ENCODE data around the gene RAB26.

The RAB26 gene

DNA sequence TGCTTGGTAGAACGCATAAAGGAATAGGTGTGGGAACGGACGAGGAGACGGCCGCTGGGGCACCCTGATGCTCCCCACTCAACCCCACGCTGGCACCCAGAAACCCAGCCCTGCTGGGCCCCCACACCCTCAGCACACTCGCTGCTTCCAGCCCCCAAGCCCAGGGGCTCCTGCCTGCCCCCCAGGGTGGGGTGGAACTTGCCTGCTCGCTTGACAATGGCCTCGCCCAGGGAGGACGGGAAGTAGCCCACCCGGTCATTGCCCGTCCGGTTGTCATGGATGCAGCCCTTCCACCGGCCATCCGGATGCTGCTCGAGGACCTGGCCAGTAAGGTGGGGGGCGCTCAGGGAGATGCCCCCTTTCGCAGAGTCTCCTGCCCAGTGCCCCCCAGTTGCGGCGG, 38.1 kb downstream of the RAB26 start:
- TF ChIP-seq, protein P1, sequence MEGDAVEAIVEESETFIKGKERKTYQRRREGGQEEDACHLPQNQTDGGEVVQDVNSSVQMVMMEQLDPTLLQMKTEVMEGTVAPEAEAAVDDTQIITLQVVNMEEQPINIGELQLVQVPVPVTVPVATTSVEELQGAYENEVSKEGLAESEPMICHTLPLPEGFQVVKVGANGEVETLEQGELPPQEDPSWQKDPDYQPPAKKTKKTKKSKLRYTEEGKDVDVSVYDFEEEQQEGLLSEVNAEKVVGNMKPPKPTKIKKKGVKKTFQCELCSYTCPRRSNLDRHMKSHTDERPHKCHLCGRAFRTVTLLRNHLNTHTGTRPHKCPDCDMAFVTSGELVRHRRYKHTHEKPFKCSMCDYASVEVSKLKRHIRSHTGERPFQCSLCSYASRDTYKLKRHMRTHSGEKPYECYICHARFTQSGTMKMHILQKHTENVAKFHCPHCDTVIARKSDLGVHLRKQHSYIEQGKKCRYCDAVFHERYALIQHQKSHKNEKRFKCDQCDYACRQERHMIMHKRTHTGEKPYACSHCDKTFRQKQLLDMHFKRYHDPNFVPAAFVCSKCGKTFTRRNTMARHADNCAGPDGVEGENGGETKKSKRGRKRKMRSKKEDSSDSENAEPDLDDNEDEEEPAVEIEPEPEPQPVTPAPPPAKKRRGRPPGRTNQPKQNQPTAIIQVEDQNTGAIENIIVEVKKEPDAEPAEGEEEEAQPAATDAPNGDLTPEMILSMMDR (IDR thresholded peaks at IDR 0.05; ENCODE audit: low read depth, low read length, missing control alignments): no peak
- in situ Hi-C loops (cut with HindIII; ENCODE audit: low sequenced_read_pairs): no loop called here
- H3K4me3 ChIP-seq (ENCODE audit: low read depth, low read length): no peak overlapping the region
- no peak for DNase-seq (ENCODE audit: low read depth)

DNA sequence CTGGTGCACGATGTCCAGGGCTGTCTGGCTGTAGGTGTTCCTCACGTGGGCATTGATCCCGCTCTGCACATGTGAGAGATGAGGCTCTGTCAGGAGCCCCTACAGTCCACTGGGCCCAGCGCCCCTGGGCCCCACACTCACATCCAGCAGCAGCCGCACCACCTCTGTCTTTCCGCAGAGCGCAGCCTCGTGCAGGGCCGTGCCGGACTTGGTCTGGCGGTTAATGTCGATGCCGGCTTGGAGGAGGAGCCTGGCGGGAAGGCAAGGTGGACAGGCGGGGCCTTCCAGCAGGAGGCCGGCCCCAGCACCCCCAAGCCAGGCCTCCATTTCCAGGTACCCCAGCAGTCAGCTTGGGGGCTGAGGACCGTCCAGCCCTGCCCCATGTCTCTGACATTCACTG, 38.8 kb downstream of the RAB26 start:
- TF ChIP-seq, protein P1 (IDR thresholded peaks at IDR 0.05; ENCODE audit: low read depth, low read length, missing control alignments): no peak
- no peak overlapping the region for H3K4me3 ChIP-seq (ENCODE audit: low read depth, low read length)
- no peak for DNase-seq (ENCODE audit: low read depth)
- in situ Hi-C loops (cut with HindIII; ENCODE audit: low sequenced_read_pairs): no loop called here

GRCh38 chr16:2188395-2188794, 40.0 kb downstream of the RAB26 start:
- in situ Hi-C loops (cut with HindIII; ENCODE audit: low sequenced_read_pairs): no loop called here
- TF ChIP-seq, protein P1 (IDR thresholded peaks at IDR 0.05; ENCODE audit: low read depth, low read length, missing control alignments): no peak

DNA sequence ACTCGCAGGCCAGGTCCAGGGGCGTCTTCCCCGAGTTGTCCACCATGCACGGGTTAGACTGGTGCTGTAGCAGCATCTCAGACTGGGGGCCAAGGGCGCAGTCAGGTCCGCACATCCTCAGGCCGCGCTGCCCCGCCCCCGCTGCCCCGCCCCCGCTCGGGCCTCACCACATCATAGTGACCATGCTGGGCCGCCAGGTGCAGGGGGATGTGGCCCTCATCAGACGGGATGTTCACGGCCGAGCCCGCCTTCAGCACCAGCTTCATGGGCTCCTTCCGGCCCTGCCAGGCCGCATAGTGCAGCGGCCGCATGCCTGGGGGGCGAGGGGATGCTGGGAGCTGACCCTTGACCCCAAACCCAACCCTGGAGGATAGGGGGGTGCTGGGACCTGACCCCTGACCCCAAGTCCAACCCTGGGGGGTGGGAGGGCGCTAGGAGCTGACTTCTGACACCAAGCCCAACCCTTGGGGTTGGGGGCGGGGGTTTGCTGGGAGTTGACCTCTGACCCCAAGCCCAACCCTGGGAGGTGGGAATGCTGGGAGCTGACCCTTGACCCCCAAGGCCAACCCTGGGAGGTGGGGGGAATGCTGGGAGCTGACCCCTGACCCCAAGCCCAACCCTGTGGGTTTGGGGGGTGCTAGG, 40.9 kb downstream of the RAB26 start:
- no peak for DNase-seq (ENCODE audit: low read depth)
- in situ Hi-C loops (cut with HindIII; ENCODE audit: low sequenced_read_pairs): no loop called here
- no peak overlapping the region for H3K4me3 ChIP-seq (ENCODE audit: low read depth, low read length)
- TF ChIP-seq, protein P1 (IDR thresholded peaks at IDR 0.05; ENCODE audit: low read depth, low read length, missing control alignments): no peak

More at GRCh38 chr16:2188395-2188794, 40.0 kb downstream of the RAB26 start:
- no peak overlapping the region for H3K4me3 ChIP-seq (ENCODE audit: low read depth, low read length)
- DNase-seq (ENCODE audit: low read depth): no peak

DNA sequence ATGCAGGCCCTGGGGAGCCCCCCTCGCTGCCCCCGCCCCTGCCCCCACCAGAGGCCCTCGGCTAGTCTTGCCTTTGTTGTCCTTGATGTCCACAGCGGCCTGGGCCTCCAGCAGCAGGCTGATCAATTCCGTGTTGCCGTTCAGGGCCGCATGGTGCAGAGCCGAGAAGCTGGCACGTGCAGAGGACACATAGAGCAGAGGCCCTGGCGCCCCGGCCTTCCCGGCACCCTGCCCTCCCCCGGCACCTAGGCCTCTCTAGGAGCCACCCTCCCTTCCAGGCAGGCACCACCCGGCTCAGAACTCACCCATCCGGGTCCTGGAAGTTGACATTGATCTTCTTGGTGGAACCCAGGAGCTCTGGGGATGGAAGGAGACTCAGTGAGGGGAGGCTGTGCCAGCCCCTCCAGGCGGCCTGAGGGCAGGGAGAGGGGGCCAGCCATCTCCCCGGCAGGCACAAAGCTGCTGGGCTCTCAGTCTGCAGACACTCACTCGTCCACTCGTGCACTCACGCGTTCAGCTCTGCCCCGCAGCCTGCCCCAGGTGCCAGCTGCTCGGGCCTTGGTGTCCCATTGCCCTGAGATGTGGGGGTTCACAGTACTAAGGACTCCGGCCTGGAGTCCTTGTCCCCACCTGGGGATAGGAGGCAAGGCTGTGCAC, 41.7 kb downstream of the RAB26 start:
- in situ Hi-C loops (cut with HindIII; ENCODE audit: low sequenced_read_pairs): no loop called here
- TF ChIP-seq, protein P1 (IDR thresholded peaks at IDR 0.05; ENCODE audit: low read depth, low read length, missing control alignments): no peak
- DNase-seq (ENCODE audit: low read depth): no peak
- no peak overlapping the region for H3K4me3 ChIP-seq (ENCODE audit: low read depth, low read length)

DNA sequence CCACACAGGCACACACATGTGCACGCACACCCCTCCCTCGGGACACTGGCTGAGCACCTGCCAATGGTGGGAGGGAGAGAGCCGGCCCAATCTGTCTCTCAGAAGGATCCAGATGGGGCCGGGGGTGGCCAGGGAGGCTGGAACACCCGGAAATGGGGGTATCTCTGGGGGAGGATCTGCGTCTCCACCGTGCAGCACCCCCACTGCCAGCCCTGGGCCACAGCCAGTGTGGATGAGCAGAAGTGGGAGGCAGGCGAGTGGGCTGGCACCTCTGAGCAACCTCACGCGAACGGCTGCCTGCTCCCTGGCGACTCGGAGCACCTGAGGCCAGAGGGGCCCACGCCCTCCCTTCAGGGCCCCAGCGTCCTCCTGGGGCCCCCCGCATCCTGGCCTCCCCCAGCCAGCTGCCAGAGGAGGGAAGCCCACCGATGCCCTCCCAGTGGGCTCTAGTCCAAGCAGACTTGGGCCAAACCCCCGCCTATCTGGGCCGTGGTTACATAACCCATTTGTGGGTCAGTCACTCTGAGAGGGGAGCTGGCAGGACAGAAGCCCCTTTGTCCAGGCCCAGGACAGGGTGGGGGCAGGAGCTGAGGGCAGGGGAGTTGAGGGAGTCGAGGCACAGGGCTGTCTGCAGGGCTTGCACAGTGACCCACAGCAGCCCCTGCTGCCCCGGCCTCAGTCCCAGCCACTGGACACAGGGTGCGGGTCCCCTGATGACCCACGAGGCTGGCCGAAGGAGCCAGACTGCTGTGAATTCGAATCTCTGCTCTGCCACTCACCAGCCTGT, 42.4 kb downstream of the RAB26 start:
- in situ Hi-C loops (cut with HindIII; ENCODE audit: low sequenced_read_pairs): no loop called here

More for the DNA sequence above, 42.4 kb downstream of the RAB26 start:
- TF ChIP-seq, protein P1 (IDR thresholded peaks at IDR 0.05; ENCODE audit: low read depth, low read length, missing control alignments): no peak
- DNase-seq (ENCODE audit: low read depth): no peak
- H3K4me3 ChIP-seq (ENCODE audit: low read depth, low read length): no peak overlapping the region
